ENCODE data around the gene DIS3L2.

DNA sequence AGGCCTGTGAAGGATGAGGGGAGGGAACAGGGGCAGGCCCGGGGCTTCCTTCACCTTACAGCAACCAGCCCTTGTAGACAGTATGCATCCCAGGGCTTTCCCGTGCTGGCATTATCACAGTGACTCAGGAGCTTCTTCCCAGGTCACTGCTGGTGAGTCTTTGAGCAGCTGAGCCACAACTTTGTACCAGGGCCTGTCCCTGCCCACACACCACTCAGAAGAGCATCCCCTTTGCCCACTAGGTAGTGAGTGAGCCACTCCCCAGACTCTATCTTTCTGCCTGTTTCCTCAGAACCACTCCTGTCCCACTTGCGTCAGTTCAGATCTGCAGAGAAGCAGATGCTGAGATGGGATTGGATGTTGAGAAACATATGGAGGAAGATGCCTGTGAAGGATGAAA is 347.5 kb downstream of the DIS3L2 start:
- TF ChIP-seq CTCF (IDR thresholded peaks at IDR 0.05; ENCODE audit: insufficient read depth, low read depth, low read length) = no peak
- TF ChIP-seq EZH2 (IDR thresholded peaks at IDR 0.05; ENCODE audit: insufficient read depth, low read length) = no peak
